ENCODE results near the gene LY86. TPM values are rescaled to one million over a fixed set of nuclear protein-coding genes. Genes with fewer than 3 reads are reported as not detected.

LY86 gene
- total RNA-seq, 1 donor from 2014 or later, result not detected

GRCh38 chr6:6649824-6650349 is 61.4 kb downstream of the LY86 start:
- DNase-seq (ENCODE audit: low read depth), result no peak
- no peak for TF ChIP-seq CTCF (conservative IDR thresholded peaks at IDR 0.05; ENCODE audit: low read depth, low read length)
- no peak overlapping the region for H3K4me3 ChIP-seq (ENCODE audit: low read depth, low read length)

DNA sequence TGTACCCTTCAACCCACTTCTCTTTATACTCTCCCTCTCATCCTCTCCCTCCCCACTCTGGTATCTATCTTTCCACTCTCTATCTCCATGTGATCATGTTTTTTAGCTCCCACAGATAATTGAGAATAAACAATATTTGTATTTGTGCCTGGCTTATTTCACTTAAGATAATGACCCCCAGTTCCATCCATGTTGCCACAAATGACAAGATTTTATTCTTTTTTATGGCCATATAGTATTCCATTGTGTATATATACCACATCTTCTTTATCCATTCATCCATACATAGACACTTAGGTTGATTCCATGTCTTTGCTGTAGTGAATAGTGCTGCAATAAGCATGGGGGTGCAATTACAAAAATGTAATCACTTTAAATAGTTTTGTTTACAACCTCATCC is 62.3 kb downstream of the LY86 start:
- no peak overlapping the region for H3K4me3 ChIP-seq (ENCODE audit: low read depth, low read length)
- no peak for TF ChIP-seq CTCF (conservative IDR thresholded peaks at IDR 0.05; ENCODE audit: low read depth, low read length)
- no peak for DNase-seq (ENCODE audit: low read depth)

GRCh38 chr6:6651335-6651734 is 62.8 kb downstream of the LY86 start:
- no peak overlapping the region for H3K4me3 ChIP-seq (ENCODE audit: low read depth, low read length)
- DNase-seq (ENCODE audit: low read depth), result no peak
- no peak for TF ChIP-seq CTCF (conservative IDR thresholded peaks at IDR 0.05; ENCODE audit: low read depth, low read length)

GRCh38 chr6:6652932-6653331 is 64.4 kb downstream of the LY86 start:
- DNase-seq (ENCODE audit: low read depth), result no peak
- no peak for TF ChIP-seq CTCF (conservative IDR thresholded peaks at IDR 0.05; ENCODE audit: low read depth, low read length)

DNA sequence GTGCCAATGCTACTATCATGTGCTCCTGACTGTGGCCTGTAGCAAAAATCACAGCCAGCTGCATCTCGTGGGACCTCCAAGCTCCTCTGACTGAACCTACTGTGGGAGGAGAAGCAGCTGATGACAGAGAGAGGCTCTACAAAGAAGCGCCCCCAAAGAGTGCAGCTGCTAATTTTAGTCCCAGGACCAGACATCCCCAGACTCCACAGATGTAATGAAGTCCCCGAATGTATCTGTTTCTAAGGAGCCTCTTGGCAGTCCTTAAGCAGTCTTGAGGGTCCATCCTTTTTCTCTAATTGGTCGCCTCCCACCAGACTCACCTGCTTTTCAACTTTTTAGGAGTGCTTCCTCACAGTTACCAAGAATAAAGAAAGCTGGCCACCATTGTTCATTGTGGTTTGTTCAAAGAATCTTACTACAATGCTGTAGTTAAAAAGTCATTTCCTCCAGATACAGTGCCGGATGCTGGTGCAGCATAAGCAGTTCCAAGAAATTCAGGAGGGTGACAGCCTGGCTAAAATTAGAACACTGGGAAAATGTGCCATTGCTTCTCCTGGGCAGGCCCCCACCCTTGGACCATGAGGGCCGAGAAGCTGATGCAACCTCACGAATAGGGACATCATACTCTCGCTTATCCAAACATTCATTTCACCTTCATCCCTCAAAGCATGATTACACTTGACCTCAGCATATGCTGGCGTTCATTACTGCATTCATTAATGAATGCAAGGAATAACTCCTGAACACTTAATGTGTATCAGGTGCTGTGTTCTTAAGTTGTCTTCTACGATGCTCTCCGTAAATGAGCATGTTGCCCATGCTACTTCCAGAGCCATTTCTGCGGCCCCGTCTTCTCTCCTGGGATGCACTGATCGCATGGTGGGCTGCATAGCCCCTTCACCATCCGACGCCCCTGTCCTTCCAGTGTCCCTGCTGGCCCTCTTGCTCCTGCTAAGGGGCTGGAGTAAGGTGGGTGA is 66.4 kb downstream of the LY86 start:
- no peak for DNase-seq (ENCODE audit: low read depth)
- no peak overlapping the region for H3K4me3 ChIP-seq (ENCODE audit: low read depth, low read length)
- TF ChIP-seq CTCF (conservative IDR thresholded peaks at IDR 0.05; ENCODE audit: low read depth, low read length), result no peak

More at GRCh38 chr6:6652932-6653331, 64.4 kb downstream of the LY86 start:
- no peak overlapping the region for H3K4me3 ChIP-seq (ENCODE audit: low read depth, low read length)

- H3K4me3 ChIP-seq (ENCODE audit: low read depth, low read length), result no peak overlapping the region
- TF ChIP-seq CTCF (conservative IDR thresholded peaks at IDR 0.05; ENCODE audit: low read depth, low read length), result no peak
- DNase-seq (ENCODE audit: low read depth), result no peak
These were observed 67.3 kb downstream of the LY86 start for GRCh38 chr6:6655805-6656251.

Data from epithelial cell of proximal tubule (primary cell).